HL-60/S4 treated with retinoic acid at 250 ng/mL for 4 days and 3 days (cell line): ENCODE data around the gene MYL5.
"Not testable (repeated sequence)": the region's sequence is repeated elsewhere in the genome, so short reads cannot be mapped to it uniquely, and the experiment has no call there.

ENCODE experiments used
- in situ Hi-C: fragments of 300-500 bp; cut with MboI; formaldehyde crosslinking; loops from 2 replicates; pipeline ENCODE4 v1.7.0; 2022; ENCODE audit warnings: low sequenced_read_pairs

The MYL5 gene

GRCh38 chr4:635851-636627 lies 38.3 kb upstream of the MYL5 start:
- in situ Hi-C loops, result no loop called here

- in situ Hi-C loops, result no loop called here
These were observed 37.6 kb upstream of the MYL5 start for GRCh38 chr4:636628-637159.

GRCh38 chr4:637536-638280 lies 36.6 kb upstream of the MYL5 start:
- in situ Hi-C loops, result no loop called here

DNA sequence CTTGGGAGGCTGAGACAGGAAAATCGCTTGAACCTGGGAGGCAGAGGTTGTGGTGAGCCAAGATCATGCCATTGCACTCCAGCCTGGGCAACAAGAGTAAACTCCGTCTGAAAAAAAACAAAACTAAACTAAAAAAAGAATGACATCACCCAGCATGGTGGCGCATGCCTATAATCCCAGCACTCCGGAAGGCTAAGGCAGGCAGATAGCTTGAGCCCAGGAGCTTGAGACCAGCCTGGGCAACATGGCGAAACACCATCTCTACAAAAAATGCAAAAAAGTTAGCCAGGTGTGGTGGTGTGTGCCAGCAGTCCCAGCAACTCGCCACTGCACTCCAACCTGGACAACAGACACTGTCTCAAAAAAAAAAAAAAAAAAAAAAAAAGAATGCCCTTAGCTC lies 32.0 kb upstream of the MYL5 start:
- in situ Hi-C loops, result not testable (repeated sequence)

DNA sequence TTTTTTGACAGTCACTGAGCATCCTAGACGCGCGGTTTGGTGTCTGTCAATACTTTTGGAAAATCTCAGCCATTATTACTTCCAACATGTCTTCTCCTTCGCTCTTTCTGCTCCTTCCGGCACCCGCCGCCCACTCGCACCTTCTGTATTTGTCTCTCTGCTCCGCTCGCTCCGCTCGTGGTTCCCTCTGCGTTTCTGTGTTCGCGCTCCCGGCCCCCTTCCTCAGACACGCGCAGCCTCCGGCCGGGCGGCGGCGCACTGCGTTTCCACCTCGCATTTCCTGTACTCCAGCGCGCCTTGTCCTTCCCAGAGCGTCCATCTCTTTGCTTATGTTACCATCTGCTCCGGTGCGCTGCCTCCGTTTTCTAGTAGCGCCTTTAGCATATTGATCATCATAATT lies 27.9 kb upstream of the MYL5 start:
- in situ Hi-C loops, result no loop called here

GRCh38 chr4:647481-647880 lies 26.9 kb upstream of the MYL5 start:
- in situ Hi-C loops, result no loop called here

- in situ Hi-C loops, result no loop called here
These were observed 25.6 kb upstream of the MYL5 start for GRCh38 chr4:648579-649292.

DNA sequence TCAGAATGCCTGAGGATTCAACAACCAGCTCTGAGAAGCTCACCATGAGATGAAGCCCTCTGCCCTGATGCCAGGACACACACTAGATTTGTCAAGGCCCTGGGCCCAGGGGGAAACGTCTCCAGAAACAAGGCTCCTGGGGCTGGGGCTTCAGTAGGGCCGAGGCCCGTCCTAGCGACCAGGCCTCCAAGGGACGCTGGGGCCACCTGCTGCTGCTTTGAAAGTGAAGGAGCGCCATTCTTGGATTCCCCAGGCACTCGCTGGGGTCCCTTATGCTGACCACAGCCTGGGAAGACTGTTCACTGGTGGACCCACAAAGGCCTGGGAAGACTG lies 25.1 kb upstream of the MYL5 start:
- in situ Hi-C loops, result no loop called here

- in situ Hi-C loops, result no loop called here
These were observed 24.5 kb upstream of the MYL5 start for GRCh38 chr4:649751-650310.

GRCh38 chr4:650461-650860 lies 23.9 kb upstream of the MYL5 start:
- in situ Hi-C loops, result no loop called here

DNA sequence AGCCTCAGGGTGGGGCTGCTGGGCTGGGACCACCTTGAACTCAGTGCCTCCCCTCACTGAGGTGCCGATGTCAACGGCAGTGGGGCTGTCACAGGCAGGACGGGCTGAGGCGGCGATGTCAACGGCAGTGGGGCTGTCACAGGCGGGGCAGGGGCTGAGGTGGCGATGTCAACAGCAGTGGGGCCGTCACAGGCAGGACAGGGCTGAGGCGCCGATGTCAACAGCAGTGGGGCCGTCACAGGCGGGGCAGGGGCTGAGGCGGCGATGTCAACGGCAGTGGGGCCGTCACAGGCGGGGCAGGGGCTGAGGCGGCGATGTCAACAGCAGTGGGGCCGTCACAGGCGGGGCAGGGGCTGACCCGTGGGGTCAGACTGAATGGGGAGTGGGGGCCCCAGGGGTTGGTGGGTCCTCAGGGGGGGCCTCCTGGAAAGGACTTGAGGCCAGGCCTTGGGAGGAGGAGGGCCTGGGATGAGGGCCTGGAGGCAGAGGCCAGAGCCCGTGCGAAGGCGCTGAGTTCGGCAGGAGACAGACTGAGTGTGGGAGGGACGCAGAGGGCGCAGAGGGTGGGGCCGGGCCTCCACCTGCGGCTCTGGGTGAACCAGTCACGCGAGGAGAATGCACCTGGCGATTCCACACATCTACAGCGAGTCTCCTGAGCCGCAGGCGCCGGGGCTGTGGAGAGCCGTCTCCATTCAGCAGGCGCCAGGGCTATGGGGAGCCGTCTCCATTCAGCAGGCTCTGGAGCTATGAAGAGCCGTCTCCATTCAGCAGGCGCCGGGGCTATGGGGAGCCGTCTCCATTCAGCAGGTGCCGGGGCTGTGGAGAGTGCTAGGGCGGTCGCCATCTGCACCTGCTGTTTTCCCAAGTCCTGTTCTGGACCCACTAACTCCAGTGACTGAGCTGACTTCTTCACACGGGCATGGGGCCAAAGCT lies 23.1 kb upstream of the MYL5 start:
- in situ Hi-C loops, result no loop called here

DNA sequence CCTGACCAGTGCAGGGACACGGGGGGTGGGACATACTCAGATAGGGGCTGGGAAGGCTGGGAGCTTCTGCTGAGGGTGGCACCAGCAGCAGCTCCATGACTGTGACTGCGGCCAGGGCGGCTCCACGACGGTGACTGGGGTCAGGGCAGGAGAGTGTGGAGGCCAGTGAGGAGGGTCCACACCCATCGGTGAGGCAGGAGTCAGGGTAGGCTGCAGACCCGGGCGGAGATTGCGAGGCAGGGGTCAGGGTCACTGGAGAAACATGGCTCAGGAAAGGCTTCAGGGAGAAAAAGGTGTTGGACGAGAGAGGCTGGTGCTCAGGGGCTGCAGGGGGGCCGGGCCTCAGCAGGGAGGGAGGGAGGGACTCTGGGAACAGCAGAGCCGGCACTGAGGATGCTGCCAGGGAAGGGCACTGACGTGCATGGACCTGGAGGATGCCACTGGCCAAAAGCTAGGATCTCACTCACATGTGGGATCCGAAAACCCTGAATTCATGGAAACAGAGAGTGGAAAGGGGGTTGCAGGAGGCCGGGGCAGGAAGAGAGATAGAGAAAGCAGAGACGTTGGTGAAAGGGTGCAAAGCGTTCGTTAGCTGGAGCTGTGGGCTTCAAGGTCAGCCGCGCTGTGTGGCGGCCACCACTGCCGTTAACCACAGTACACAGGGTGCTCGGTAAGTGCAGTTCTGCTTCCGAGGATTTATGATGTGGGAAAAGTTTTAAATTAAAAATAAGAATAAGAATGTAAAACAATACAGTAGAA lies 22.3 kb upstream of the MYL5 start:
- in situ Hi-C loops, result no loop called here

GRCh38 chr4:653080-653821 lies 21.1 kb upstream of the MYL5 start:
- in situ Hi-C loops, result no loop called here

GRCh38 chr4:653831-654502 lies 20.4 kb upstream of the MYL5 start:
- in situ Hi-C loops, result no loop called here

DNA sequence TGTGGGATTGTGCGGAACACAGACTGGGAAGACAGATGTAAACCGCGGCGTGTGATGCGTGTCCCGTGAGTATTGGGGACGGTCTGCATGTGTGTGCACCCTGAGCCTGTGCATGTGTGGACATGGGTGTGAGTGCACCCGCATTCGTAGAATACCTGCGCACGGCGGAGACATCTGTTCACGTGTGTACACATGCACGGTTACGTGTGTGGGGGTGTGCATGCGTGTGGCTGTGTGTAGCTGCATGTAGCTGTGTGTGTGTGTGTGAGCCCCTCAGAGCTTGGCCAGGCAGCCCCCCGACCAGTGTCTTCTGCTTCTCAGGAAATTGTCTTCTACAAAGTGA lies 19.9 kb upstream of the MYL5 start:
- in situ Hi-C loops, result no loop called here

GRCh38 chr4:654871-655463 lies 19.4 kb upstream of the MYL5 start:
- in situ Hi-C loops, result no loop called here

- in situ Hi-C loops, result no loop called here
These were observed 18.7 kb upstream of the MYL5 start for GRCh38 chr4:655464-656151.
